HCT116 (cell line): ENCODE results near the gene TADA2B. TPM values are rescaled to one million over a fixed set of nuclear protein-coding genes. Genes with fewer than 3 reads are reported as not detected.

Source experiments
- ATAC-seq: fragments of 200-7000 bp; cut with Tn5 transposase; 2 replicates; pipeline ENCODE4 v1.9.1; 2020; ENCODE audit warnings: mild to moderate bottlenecking, moderate library complexity
- BruUV-seq: library from RNA; stranded (reverse); fragments of 400-500 nt; replicated peaks from 2 replicates; lab custom pipeline; 2021; lab: Mats Ljungman, UMichigan
- CTCF ChIA-PET: fragments of 300-600 bp; sonication (Branson Sonifier 250); formaldehyde crosslinking; loops from one replicate; lab custom pipeline; 2021; ENCODE audit warnings: antibody characterized with exemption; lab: Charles Lee
- POLR2A ChIA-PET: fragments of 300-600, 350-600 bp; sonication (Branson Sonifier 250); formaldehyde crosslinking; loops from one replicate; lab custom pipeline; 2021; ENCODE audit warnings: antibody characterized with exemption; lab: Charles Lee
- RAD21 ChIA-PET, 2 experiments: fragments of 300-600 bp; sonication (Branson Sonifier 250); formaldehyde crosslinking; loops; one replicate each; lab custom pipeline; 2023; ENCODE audit warnings: low total read pairs in 2 of 2; ENCODE audit not compliant: uncharacterized antibody in 2 of 2, unreplicated experiment in 2 of 2, low non-redundant PET in 1 of 2; lab: Charles Lee
- DNase-seq: peaks from one replicate; pipeline ENCODE4 v3.0.0-alpha.2; 2010; ENCODE audit warnings: low read depth, low spot score
- H2AFZ ChIP-seq: fragments of 200-600 bp; shearing (Covaris generic), sonication (generic); 2 replicates; pipeline ENCODE4 v1.6.1; 2017; ENCODE audit warnings: low read depth, mixed run types, mixed read lengths, antibody characterized with exemption, low read length; ENCODE audit not compliant: poor library complexity, severe bottlenecking
- H3K27ac ChIP-seq: 2 replicates; pipeline ENCODE4 v1.5.1; 2012; ENCODE audit warnings: low read depth, low read length
- H3K27me3 ChIP-seq: fragments of 200-600 bp; sonication (generic); 2 replicates; pipeline ENCODE4 v1.6.1; 2016; ENCODE audit warnings: mixed run types, low read length, mixed read lengths; ENCODE audit not compliant: insufficient read depth
- H3K36me3 ChIP-seq, 2 experiments: fragments of 200-500 bp in 1 of 2; fragments of 200-600 bp in 1 of 2; sonication (Bioruptor generic) in 1 of 2; sonication (generic) in 1 of 2; 2 replicates each; pipeline versions ENCODE4 v1.5.1 to v1.6.1; 2014 to 2016; ENCODE audit warnings: low read length in 2 of 2, inconsistent platforms in 1 of 2, mixed read lengths in 1 of 2, mixed run types in 1 of 2; ENCODE audit not compliant: insufficient read depth in 2 of 2, control insufficient read depth in 1 of 2
- H3K4me1 ChIP-seq, 2 experiments: fragments of 200-600 bp in 1 of 2; sonication (generic) in 1 of 2; 2 replicates each; pipeline versions ENCODE4 v1.5.1 to v1.6.1; 2012 to 2017; ENCODE audit warnings: low read length in 2 of 2, inconsistent platforms in 1 of 2, mild to moderate bottlenecking in 1 of 2, mixed read lengths in 1 of 2, mixed run types in 1 of 2, moderate library complexity in 1 of 2; ENCODE audit not compliant: insufficient read depth in 2 of 2, control insufficient read depth in 1 of 2
- H3K4me2 ChIP-seq: fragments of 200-600 bp; sonication (generic); 2 replicates; pipeline ENCODE4 v1.6.1; 2017; ENCODE audit warnings: mixed run types, low read length, mixed read lengths
- H3K4me3 ChIP-seq, 2 experiments: fragments of 200-600 bp in 1 of 2; sonication (generic) in 1 of 2; replicated peaks in 1 of 2; 2 replicates each; pipeline ENCODE4 v1.5.1; 2011 to 2016; ENCODE audit warnings: low read length in 2 of 2, control low read depth in 1 of 2, low read depth in 1 of 2, mild to moderate bottlenecking in 1 of 2, mixed read lengths in 1 of 2, mixed run types in 1 of 2
- H3K79me2 ChIP-seq: fragments of 200-600 bp; sonication (generic); 2 replicates; pipeline ENCODE4 v1.6.1; 2017; ENCODE audit warnings: mild to moderate bottlenecking, mixed run types, low read length, moderate library complexity, mixed read lengths; ENCODE audit not compliant: insufficient read depth
- H3K9ac ChIP-seq: fragments of 200-600 bp; sonication (generic); 2 replicates; pipeline ENCODE4 v1.6.1; 2016; ENCODE audit warnings: low read length, mixed read lengths
- H3K9me2 ChIP-seq: fragments of 200-600 bp; sonication (generic), shearing (Covaris generic); 2 replicates; pipeline ENCODE4 v1.6.1; 2017; ENCODE audit warnings: mixed run types, mild to moderate bottlenecking, moderate library complexity; ENCODE audit not compliant: insufficient read depth
- H3K9me3 ChIP-seq, 2 experiments: fragments of 200-500 bp in 1 of 2; fragments of 200-600 bp in 1 of 2; sonication (Bioruptor generic) in 1 of 2; sonication (generic) in 1 of 2; 2 replicates each; pipeline ENCODE4 v1.6.1; 2014 to 2017; ENCODE audit warnings: low read length in 2 of 2, mixed read lengths in 2 of 2, inconsistent platforms in 1 of 2, low read depth in 1 of 2, mild to moderate bottlenecking in 1 of 2, mixed run types in 1 of 2, moderate library complexity in 1 of 2; ENCODE audit not compliant: control insufficient read depth in 1 of 2, insufficient read depth in 1 of 2
- H4K20me1 ChIP-seq: fragments of 200-600 bp; sonication (generic), shearing (Covaris generic); 2 replicates; pipeline ENCODE4 v1.6.1; 2017; ENCODE audit warnings: mixed run types, mild to moderate bottlenecking, moderate library complexity; ENCODE audit not compliant: insufficient read depth
- CBX3 ChIP-seq: IDR thresholded peaks from 2 replicates; pipeline ENCODE4 v1.6.1; 2012; ENCODE audit warnings: low read depth
- CEBPB ChIP-seq: IDR thresholded peaks from 2 replicates; pipeline ENCODE4 v1.6.1; 2012; ENCODE audit warnings: low read depth
- EGR1 ChIP-seq: IDR thresholded peaks from 2 replicates; pipeline ENCODE4 v1.6.1; 2012; ENCODE audit warnings: low read depth
- ELF1 ChIP-seq: IDR thresholded peaks from 2 replicates; pipeline ENCODE4 v1.6.1; 2012; ENCODE audit warnings: low read depth, borderline replicate concordance
- EZH2 ChIP-seq: fragments of 200-600 bp; sonication (generic); IDR thresholded peaks from 2 replicates; pipeline ENCODE4 v1.6.1; 2017; ENCODE audit warnings: antibody characterized with exemption, mixed run types
- JUND ChIP-seq: IDR thresholded peaks from 2 replicates; pipeline ENCODE4 v1.6.1; 2012
- POLR2A ChIP-seq: IDR thresholded peaks from 2 replicates; pipeline ENCODE4 v1.7.0; 2011; ENCODE audit warnings: borderline replicate concordance; ENCODE audit not compliant: insufficient read depth, insufficient read length; ENCODE audit errors: extremely low read depth
- POLR2AphosphoS5 ChIP-seq: IDR thresholded peaks from 2 replicates; pipeline ENCODE4 v1.6.1; 2011; ENCODE audit warnings: mild to moderate bottlenecking, low read depth, low read length, moderate library complexity
- RAD21 ChIP-seq: IDR thresholded peaks from 2 replicates; pipeline ENCODE4 v1.6.1; 2012; ENCODE audit warnings: low read depth, mild to moderate bottlenecking
- SIN3A ChIP-seq: IDR thresholded peaks from 2 replicates; pipeline ENCODE4 v1.6.1; 2012; ENCODE audit warnings: low read depth
- SRF ChIP-seq: IDR thresholded peaks from 2 replicates; pipeline ENCODE4 v1.6.1; 2012; ENCODE audit warnings: low read depth
- TCF7L2 ChIP-seq: IDR thresholded peaks from 2 replicates; pipeline ENCODE4 v1.7.0; 2011; ENCODE audit warnings: borderline replicate concordance, inconsistent platforms; ENCODE audit not compliant: insufficient read depth, insufficient read length; ENCODE audit errors: extremely low read depth
- YY1 ChIP-seq: IDR thresholded peaks from 2 replicates; pipeline ENCODE4 v1.6.1; 2011; ENCODE audit warnings: low read length, low read depth, moderate library complexity, mild to moderate bottlenecking; ENCODE audit not compliant: insufficient replicate concordance; ENCODE audit errors: extremely low read depth
- ZFX ChIP-seq: fragments of 450-650 bp; IDR thresholded peaks from 2 replicates; pipeline ENCODE4 v1.6.1; 2017
- ZNF274 ChIP-seq: fragments of 200-500 bp; sonication (Bioruptor generic); IDR thresholded peaks from 2 replicates; pipeline ENCODE4 v1.6.1; 2014; ENCODE audit warnings: mild to moderate bottlenecking, low read depth, low read length, inconsistent platforms
- intact Hi-C: fragments of 100-400 bp; cut with micrococcal nuclease; formaldehyde crosslinking; loops from 2 replicates; pipeline ENCODE4 v1.10.0; 2022
- total RNA-seq: library from RNA; stranded (reverse); gene quantifications from one replicate; pipeline ENCODE4 v1.2.1, GENCODE V29; 2021; ENCODE audit not compliant: unreplicated experiment
- TF ChIP-seq, protein P1 (sequence below): IDR thresholded peaks from 2 replicates; pipeline ENCODE4 v1.6.1; 2011; ENCODE audit warnings: mild to moderate bottlenecking, low read length, moderate library complexity; ENCODE audit not compliant: insufficient replicate concordance; ENCODE audit errors: extremely low read depth
- TF ChIP-seq, protein P2 (sequence below): IDR thresholded peaks from 2 replicates; pipeline ENCODE4 v1.6.1; 2012
- TF ChIP-seq, protein P3 (sequence below): IDR thresholded peaks from 2 replicates; pipeline ENCODE4 v1.6.1; 2012; ENCODE audit warnings: low read depth
- TF ChIP-seq, protein P4 (sequence below): IDR thresholded peaks from 2 replicates; pipeline ENCODE4 v1.6.1; 2012
- TF ChIP-seq, protein P5 (sequence below), 3 experiments: fragments of 200-600 bp in 1 of 3; sonication (generic) in 1 of 3; IDR thresholded peaks in 2 of 3; conservative IDR thresholded peaks in 1 of 3; 2 replicates each; pipeline ENCODE4 v1.5.1; 2012 to 2017; ENCODE audit warnings: low read depth in 2 of 3, low read length in 2 of 3, antibody characterized with exemption in 1 of 3, borderline replicate concordance in 1 of 3, control low read depth in 1 of 3, mild to moderate bottlenecking in 1 of 3, mixed read lengths in 1 of 3, mixed run types in 1 of 3, moderate library complexity in 1 of 3; ENCODE audit not compliant: insufficient read depth in 1 of 3

TADA2B gene
- total RNA-seq, 1 experiment from 2014 or later = 13.4 TPM

DNA sequence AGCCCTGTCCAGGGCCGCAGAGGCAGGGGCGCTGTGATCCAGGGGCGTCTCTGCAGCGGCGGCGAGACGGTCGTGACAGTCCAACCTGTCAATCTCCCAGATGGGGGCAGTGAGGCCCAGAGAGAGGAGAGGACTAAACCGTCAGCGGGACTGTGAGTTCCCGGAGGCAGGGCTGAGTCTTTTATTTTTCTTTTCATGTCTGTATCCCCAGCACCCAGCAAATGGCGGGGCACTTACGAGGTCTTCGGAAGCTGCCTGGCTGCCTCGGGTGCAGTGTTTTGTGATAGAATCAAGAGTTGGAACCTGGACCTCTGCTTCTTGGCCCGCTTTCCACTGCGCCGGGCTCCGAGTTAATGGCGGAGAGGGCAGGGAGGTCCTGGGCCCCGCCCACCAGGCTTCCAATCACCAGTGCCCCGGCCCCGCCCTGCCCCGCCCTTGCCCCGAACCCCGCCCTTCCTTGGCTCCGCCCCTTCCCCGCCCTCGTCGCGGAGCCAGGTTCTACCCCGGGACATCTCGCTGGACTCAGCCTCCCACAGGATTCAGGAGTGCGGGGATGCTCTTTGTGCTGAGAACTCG is 59.9 kb downstream of the TADA2B start:
- Histone ChIP-seq H3K9ac (peak overlapping the region; percentile 67), H3K4me3 (peak overlapping the region; percentile 80 to 82), H2AFZ (peak overlapping the region; percentile 95), H3K4me1 (peaks cover 17 to 20% of the 10 kb centered on the region in 2 experiments), H3K9me2 (no peaks in the 10 kb centered on the region), H3K27ac (peak overlapping the region; percentile 53), H3K27me3 (0 out of 2 replicates have a peak, but pooled peaks cover 3% of the 10 kb centered on the region), H3K79me2 (no peaks in the 10 kb centered on the region), H3K4me2 (peak overlapping the region; percentile 85), H3K36me3 (no peaks in the 10 kb centered on the region), H4K20me1 (no peaks in the 10 kb centered on the region), H3K9me3 (no peaks in the 10 kb centered on the region)
- CTCF ChIA-PET = interaction anchor here (1.5 to 1.8 kb wide), 3 partner anchors 16 to 60 kb away, joined by 3 to 9 read pairs (median 5); partner anchors contain the start of gene TADA2B
- DNase-seq = peak; percentile 60
- RAD21 ChIA-PET = no interaction called here
- intact Hi-C loops = no loop called here
- TF ChIP-seq SIN3A = 0 out of 2 replicates have a peak, but pooled peaks have one; percentile 38
- no peak for TF ChIP-seq ZNF274
- TF ChIP-seq SRF = no peak
- TF ChIP-seq YY1 = peak; percentile 85
- TF ChIP-seq, protein P1, sequence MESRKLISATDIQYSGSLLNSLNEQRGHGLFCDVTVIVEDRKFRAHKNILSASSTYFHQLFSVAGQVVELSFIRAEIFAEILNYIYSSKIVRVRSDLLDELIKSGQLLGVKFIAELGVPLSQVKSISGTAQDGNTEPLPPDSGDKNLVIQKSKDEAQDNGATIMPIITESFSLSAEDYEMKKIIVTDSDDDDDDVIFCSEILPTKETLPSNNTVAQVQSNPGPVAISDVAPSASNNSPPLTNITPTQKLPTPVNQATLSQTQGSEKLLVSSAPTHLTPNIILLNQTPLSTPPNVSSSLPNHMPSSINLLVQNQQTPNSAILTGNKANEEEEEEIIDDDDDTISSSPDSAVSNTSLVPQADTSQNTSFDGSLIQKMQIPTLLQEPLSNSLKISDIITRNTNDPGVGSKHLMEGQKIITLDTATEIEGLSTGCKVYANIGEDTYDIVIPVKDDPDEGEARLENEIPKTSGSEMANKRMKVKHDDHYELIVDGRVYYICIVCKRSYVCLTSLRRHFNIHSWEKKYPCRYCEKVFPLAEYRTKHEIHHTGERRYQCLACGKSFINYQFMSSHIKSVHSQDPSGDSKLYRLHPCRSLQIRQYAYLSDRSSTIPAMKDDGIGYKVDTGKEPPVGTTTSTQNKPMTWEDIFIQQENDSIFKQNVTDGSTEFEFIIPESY = no peak
- TF ChIP-seq TCF7L2 = no peak
- peak; percentile 79 for TF ChIP-seq POLR2A
- no peak for TF ChIP-seq ELF1
- TF ChIP-seq, protein P2, sequence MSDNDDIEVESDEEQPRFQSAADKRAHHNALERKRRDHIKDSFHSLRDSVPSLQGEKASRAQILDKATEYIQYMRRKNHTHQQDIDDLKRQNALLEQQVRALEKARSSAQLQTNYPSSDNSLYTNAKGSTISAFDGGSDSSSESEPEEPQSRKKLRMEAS = no peak
- TF ChIP-seq, protein P3, sequence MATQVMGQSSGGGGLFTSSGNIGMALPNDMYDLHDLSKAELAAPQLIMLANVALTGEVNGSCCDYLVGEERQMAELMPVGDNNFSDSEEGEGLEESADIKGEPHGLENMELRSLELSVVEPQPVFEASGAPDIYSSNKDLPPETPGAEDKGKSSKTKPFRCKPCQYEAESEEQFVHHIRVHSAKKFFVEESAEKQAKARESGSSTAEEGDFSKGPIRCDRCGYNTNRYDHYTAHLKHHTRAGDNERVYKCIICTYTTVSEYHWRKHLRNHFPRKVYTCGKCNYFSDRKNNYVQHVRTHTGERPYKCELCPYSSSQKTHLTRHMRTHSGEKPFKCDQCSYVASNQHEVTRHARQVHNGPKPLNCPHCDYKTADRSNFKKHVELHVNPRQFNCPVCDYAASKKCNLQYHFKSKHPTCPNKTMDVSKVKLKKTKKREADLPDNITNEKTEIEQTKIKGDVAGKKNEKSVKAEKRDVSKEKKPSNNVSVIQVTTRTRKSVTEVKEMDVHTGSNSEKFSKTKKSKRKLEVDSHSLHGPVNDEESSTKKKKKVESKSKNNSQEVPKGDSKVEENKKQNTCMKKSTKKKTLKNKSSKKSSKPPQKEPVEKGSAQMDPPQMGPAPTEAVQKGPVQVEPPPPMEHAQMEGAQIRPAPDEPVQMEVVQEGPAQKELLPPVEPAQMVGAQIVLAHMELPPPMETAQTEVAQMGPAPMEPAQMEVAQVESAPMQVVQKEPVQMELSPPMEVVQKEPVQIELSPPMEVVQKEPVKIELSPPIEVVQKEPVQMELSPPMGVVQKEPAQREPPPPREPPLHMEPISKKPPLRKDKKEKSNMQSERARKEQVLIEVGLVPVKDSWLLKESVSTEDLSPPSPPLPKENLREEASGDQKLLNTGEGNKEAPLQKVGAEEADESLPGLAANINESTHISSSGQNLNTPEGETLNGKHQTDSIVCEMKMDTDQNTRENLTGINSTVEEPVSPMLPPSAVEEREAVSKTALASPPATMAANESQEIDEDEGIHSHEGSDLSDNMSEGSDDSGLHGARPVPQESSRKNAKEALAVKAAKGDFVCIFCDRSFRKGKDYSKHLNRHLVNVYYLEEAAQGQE = no peak
- no peak for TF ChIP-seq EZH2
- TF ChIP-seq, protein P4, sequence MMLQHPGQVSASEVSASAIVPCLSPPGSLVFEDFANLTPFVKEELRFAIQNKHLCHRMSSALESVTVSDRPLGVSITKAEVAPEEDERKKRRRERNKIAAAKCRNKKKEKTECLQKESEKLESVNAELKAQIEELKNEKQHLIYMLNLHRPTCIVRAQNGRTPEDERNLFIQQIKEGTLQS = no peak
- TF ChIP-seq POLR2AphosphoS5 = peak; percentile 93
- no peak for TF ChIP-seq JUND
- TF ChIP-seq CEBPB = no peak
- TF ChIP-seq RAD21 = no peak
- TF ChIP-seq CBX3 = no peak
- TF ChIP-seq, protein P5, sequence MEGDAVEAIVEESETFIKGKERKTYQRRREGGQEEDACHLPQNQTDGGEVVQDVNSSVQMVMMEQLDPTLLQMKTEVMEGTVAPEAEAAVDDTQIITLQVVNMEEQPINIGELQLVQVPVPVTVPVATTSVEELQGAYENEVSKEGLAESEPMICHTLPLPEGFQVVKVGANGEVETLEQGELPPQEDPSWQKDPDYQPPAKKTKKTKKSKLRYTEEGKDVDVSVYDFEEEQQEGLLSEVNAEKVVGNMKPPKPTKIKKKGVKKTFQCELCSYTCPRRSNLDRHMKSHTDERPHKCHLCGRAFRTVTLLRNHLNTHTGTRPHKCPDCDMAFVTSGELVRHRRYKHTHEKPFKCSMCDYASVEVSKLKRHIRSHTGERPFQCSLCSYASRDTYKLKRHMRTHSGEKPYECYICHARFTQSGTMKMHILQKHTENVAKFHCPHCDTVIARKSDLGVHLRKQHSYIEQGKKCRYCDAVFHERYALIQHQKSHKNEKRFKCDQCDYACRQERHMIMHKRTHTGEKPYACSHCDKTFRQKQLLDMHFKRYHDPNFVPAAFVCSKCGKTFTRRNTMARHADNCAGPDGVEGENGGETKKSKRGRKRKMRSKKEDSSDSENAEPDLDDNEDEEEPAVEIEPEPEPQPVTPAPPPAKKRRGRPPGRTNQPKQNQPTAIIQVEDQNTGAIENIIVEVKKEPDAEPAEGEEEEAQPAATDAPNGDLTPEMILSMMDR (IDR thresholded peaks at IDR 0.05 in 2 of 3, conservative IDR thresholded peaks at IDR 0.05 in 1 of 3; ENCODE audit: borderline replicate concordance in 1 of 3, insufficient read depth in 1 of 3, low read depth in 2 of 3, low read length in 2 of 3) = no peak
- no peak for TF ChIP-seq EGR1
- TF ChIP-seq ZFX = peak; percentile 53; the same call in 1 of the 2 replicates
- TSS peak; percentile 96 for BruUV-seq
- POLR2A ChIA-PET = no interaction called here
- ATAC-seq = peak; percentile 79
